Neural progenitor cell (in vitro differentiated cells): ENCODE data around the gene DLGAP4. TPM values are rescaled to one million over a fixed set of nuclear protein-coding genes. Genes with fewer than 3 reads are reported as not detected.
A peak's percentile ranks its signal among the peaks of the same experiment; 100 is the strongest.

Experiments
- DNase-seq: peaks from one replicate; pipeline ENCODE4 v3.0.0-alpha.2; 2016; ENCODE audit warnings: low spot score
- H2AFZ ChIP-seq: fragments of 200-600 bp; sonication (generic); replicated peaks from 2 replicates; pipeline ENCODE4 v1.6.1; 2016; ENCODE audit warnings: antibody characterized with exemption
- H3F3A ChIP-seq: fragments of 200-600 bp; sonication (generic); 2 replicates; pipeline ENCODE4 v1.6.1; 2016; ENCODE audit warnings: antibody characterized with exemption, low read depth
- H3K27ac ChIP-seq: fragments of 200-600 bp; sonication (generic); 2 replicates; pipeline ENCODE4 v1.5.1; 2016; ENCODE audit warnings: mild to moderate bottlenecking
- H3K27me3 ChIP-seq: fragments of 200-600 bp; sonication (generic); 2 replicates; pipeline ENCODE4 v1.6.1; 2016; ENCODE audit warnings: mild to moderate bottlenecking, moderate library complexity
- H3K36me3 ChIP-seq: fragments of 200-600 bp; sonication (generic); 2 replicates; pipeline ENCODE4 v1.5.1; 2016
- H3K4me1 ChIP-seq: fragments of 200-600 bp; sonication (generic); 2 replicates; pipeline ENCODE4 v1.6.1; 2016; ENCODE audit warnings: mixed run types
- H3K4me2 ChIP-seq: fragments of 200-600 bp; sonication (generic); 2 replicates; pipeline ENCODE4 v1.6.1; 2016
- H3K4me3 ChIP-seq: fragments of 200-600 bp; sonication (generic); 2 replicates; pipeline ENCODE4 v1.5.1; 2016
- H3K79me2 ChIP-seq: fragments of 200-600 bp; sonication (generic); 2 replicates; pipeline ENCODE4 v1.6.1; 2016; ENCODE audit warnings: low read depth
- H3K9ac ChIP-seq: fragments of 200-600 bp; sonication (generic); 2 replicates; pipeline ENCODE4 v1.6.1; 2016
- H3K9me3 ChIP-seq: fragments of 200-600 bp; sonication (generic); 2 replicates; pipeline ENCODE4 v1.5.1; 2016; ENCODE audit warnings: low read depth
- H4K20me1 ChIP-seq: fragments of 200-600 bp; sonication (generic); 2 replicates; pipeline ENCODE4 v1.6.1; 2016; ENCODE audit warnings: low read depth
- H3K27ac Mint-ChIP-seq: 3 replicates; pipeline ENCODE4 v1.8.0; 2021; ENCODE audit warnings: mixed read lengths
- H3K27me3 Mint-ChIP-seq: 2 replicates; pipeline ENCODE4 v1.8.0; 2022; ENCODE audit warnings: low read depth, mild to moderate bottlenecking, inconsistent platforms, moderate library complexity, mixed read lengths; ENCODE audit not compliant: insufficient read depth
- H3K36me3 Mint-ChIP-seq: 3 replicates; pipeline ENCODE4 v1.8.0; 2021; ENCODE audit warnings: mixed read lengths
- H3K4me1 Mint-ChIP-seq: 3 replicates; pipeline ENCODE4 v1.8.0; 2021; ENCODE audit warnings: mixed read lengths
- H3K4me3 Mint-ChIP-seq: 3 replicates; pipeline ENCODE4 v1.8.0; 2021; ENCODE audit warnings: mild to moderate bottlenecking, moderate library complexity, mixed read lengths
- H3K9me3 Mint-ChIP-seq: 3 replicates; pipeline ENCODE4 v1.8.0; 2020; ENCODE audit warnings: mixed read lengths
- EZH2 ChIP-seq: fragments of 200-600 bp; sonication (generic); IDR thresholded peaks from 2 replicates; pipeline ENCODE4 v1.6.1; 2017; ENCODE audit warnings: antibody characterized with exemption, mild to moderate bottlenecking, moderate library complexity
- EZH2phosphoT487 ChIP-seq: fragments of 200-600 bp; sonication (generic); IDR thresholded peaks from 2 replicates; pipeline ENCODE4 v1.6.1; 2017; ENCODE audit warnings: antibody characterized with exemption
- total RNA-seq: library from RNA; depleted of rRNA; stranded (reverse); fragments of >200 nt; gene quantifications from 2 replicates; pipeline ENCODE4 v1.2.3, GENCODE V29; 2015; ENCODE audit warnings: low replicate concordance
- TF ChIP-seq, protein P1 (sequence below): fragments of 200-600 bp; sonication (generic); IDR thresholded peaks from 2 replicates; pipeline ENCODE4 v1.5.1; 2017; ENCODE audit warnings: antibody characterized with exemption, mild to moderate bottlenecking

The DLGAP4 gene
- total RNA-seq, 1 donor from 2014 or later: 21.7 TPM

- Histone ChIP-seq H3K27ac (no peak overlapping the region), H3K36me3 (no peaks in the 10 kb centered on the region), H3K27me3 (no peaks in the 10 kb centered on the region), H2AFZ (no peak overlapping the region), H3K4me1 (peaks cover 19% of the 10 kb centered on the region), H4K20me1 (no peaks in the 10 kb centered on the region), H3K4me3 (no peak overlapping the region), H3K9ac (no peak overlapping the region), H3K9me3 (no peaks in the 10 kb centered on the region), H3F3A (no peaks in the 10 kb centered on the region), H3K4me2 (no peak overlapping the region), H3K79me2 (no peaks in the 10 kb centered on the region)
- Mint-ChIP-seq H3K27ac (no peak overlapping the region), H3K4me3 (peak overlapping the region; percentile 46), H3K9me3 (no peaks in the 10 kb centered on the region), H3K36me3 (no peaks in the 10 kb centered on the region), H3K4me1 (peaks cover 43% of the 10 kb centered on the region), H3K27me3 (peaks cover 3% of the 10 kb centered on the region)
- TF ChIP-seq, protein P1, sequence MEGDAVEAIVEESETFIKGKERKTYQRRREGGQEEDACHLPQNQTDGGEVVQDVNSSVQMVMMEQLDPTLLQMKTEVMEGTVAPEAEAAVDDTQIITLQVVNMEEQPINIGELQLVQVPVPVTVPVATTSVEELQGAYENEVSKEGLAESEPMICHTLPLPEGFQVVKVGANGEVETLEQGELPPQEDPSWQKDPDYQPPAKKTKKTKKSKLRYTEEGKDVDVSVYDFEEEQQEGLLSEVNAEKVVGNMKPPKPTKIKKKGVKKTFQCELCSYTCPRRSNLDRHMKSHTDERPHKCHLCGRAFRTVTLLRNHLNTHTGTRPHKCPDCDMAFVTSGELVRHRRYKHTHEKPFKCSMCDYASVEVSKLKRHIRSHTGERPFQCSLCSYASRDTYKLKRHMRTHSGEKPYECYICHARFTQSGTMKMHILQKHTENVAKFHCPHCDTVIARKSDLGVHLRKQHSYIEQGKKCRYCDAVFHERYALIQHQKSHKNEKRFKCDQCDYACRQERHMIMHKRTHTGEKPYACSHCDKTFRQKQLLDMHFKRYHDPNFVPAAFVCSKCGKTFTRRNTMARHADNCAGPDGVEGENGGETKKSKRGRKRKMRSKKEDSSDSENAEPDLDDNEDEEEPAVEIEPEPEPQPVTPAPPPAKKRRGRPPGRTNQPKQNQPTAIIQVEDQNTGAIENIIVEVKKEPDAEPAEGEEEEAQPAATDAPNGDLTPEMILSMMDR: no peak
- TF ChIP-seq EZH2: no peak
- TF ChIP-seq EZH2phosphoT487: no peak
- DNase-seq: no peak
Observed at GRCh38 chr20:36272547-36273220, 33.5 kb upstream of the DLGAP4 start.

GRCh38 chr20:36273414-36274180 is 32.5 kb upstream of the DLGAP4 start:
- Mint-ChIP-seq H3K27me3 (peaks cover 3% of the 10 kb centered on the region), H3K4me3 (no peak overlapping the region), H3K27ac (peak overlapping the region; percentile 79), H3K9me3 (no peaks in the 10 kb centered on the region), H3K4me1 (peaks cover 37% of the 10 kb centered on the region), H3K36me3 (no peaks in the 10 kb centered on the region)
- Histone ChIP-seq H3K79me2 (no peaks in the 10 kb centered on the region), H3K27me3 (no peaks in the 10 kb centered on the region), H3K4me2 (peak overlapping the region; percentile 13), H2AFZ (peak overlapping the region; percentile 50), H4K20me1 (no peaks in the 10 kb centered on the region), H3K36me3 (no peaks in the 10 kb centered on the region), H3K4me3 (no peak overlapping the region), H3K27ac (no peak overlapping the region), H3K9me3 (no peaks in the 10 kb centered on the region), H3K4me1 (peaks cover 16% of the 10 kb centered on the region), H3F3A (no peaks in the 10 kb centered on the region), H3K9ac (no peak overlapping the region)
- TF ChIP-seq EZH2: no peak
- TF ChIP-seq, protein P1: peak; percentile 20
- TF ChIP-seq EZH2phosphoT487: no peak
- peak; percentile 28 for DNase-seq

GRCh38 chr20:36274181-36274841 is 31.8 kb upstream of the DLGAP4 start:
- Histone ChIP-seq H2AFZ (peak overlapping the region; percentile 50), H3K36me3 (no peaks in the 10 kb centered on the region), H3K4me2 (peak overlapping the region; percentile 13), H3K27ac (no peak overlapping the region), H3K4me1 (peaks cover 9% of the 10 kb centered on the region), H3K4me3 (no peak overlapping the region), H3K9ac (no peak overlapping the region), H4K20me1 (no peaks in the 10 kb centered on the region), H3K27me3 (no peaks in the 10 kb centered on the region), H3K9me3 (no peaks in the 10 kb centered on the region), H3K79me2 (no peaks in the 10 kb centered on the region), H3F3A (no peaks in the 10 kb centered on the region)
- no peaks in the 10 kb centered on the region for H3K9me3 Mint-ChIP-seq
- peak; percentile 11 for DNase-seq
- TF ChIP-seq, protein P1: no peak
- no peak for TF ChIP-seq EZH2
- H3K36me3 Mint-ChIP-seq: no peaks in the 10 kb centered on the region
- H3K27me3 Mint-ChIP-seq: peaks cover 3% of the 10 kb centered on the region
- H3K4me1 Mint-ChIP-seq: peaks cover 33% of the 10 kb centered on the region
- peak overlapping the region; percentile 69 for H3K4me3 Mint-ChIP-seq
- H3K27ac Mint-ChIP-seq: no peak overlapping the region
